MM.1S (cell line): ENCODE data around the gene C1QTNF5.

Experiments
- DNase-seq: peaks from one replicate; pipeline ENCODE4 v3.0.0-alpha.2; 2015
- H2AFZ ChIP-seq: fragments of 300-600 bp; sonication (generic); 2 replicates; pipeline ENCODE4 v1.6.0; 2016; ENCODE audit warnings: antibody characterized with exemption, low read length
- H3F3A ChIP-seq: fragments of 300-600 bp; sonication (generic); 2 replicates; pipeline ENCODE4 v1.6.1; 2016; ENCODE audit warnings: mild to moderate bottlenecking, antibody characterized with exemption, low read length, moderate library complexity, mixed read lengths; ENCODE audit not compliant: insufficient read depth
- H3K27ac ChIP-seq: fragments of 300-600 bp; sonication (generic); 2 replicates; pipeline ENCODE4 v1.5.1; 2016; ENCODE audit warnings: mild to moderate bottlenecking, low read length
- H3K27me3 ChIP-seq: fragments of 300-600 bp; sonication (generic); replicated peaks from 2 replicates; pipeline ENCODE4 v1.6.0; 2016; ENCODE audit warnings: low read length; ENCODE audit not compliant: insufficient read depth
- H3K36me3 ChIP-seq: fragments of 300-600 bp; sonication (generic); replicated peaks from 2 replicates; pipeline ENCODE4 v1.6.1; 2016; ENCODE audit warnings: mild to moderate bottlenecking, low read length, mixed read lengths; ENCODE audit not compliant: insufficient read depth
- H3K4me1 ChIP-seq: fragments of 300-600 bp; sonication (generic); 2 replicates; pipeline ENCODE4 v1.6.1; 2016; ENCODE audit warnings: low read length, mixed read lengths
- H3K4me2 ChIP-seq: fragments of 300-600 bp; sonication (generic); 2 replicates; pipeline ENCODE4 v1.6.0; 2016; ENCODE audit warnings: low read depth, low read length
- H3K4me3 ChIP-seq: fragments of 300-600 bp; sonication (generic); 2 replicates; pipeline ENCODE4 v1.5.1; 2016; ENCODE audit warnings: low read length, mixed read lengths
- H3K79me2 ChIP-seq: fragments of 300-600 bp; sonication (generic); 2 replicates; pipeline ENCODE4 v1.6.1; 2016; ENCODE audit warnings: mixed run types, low read length, mixed read lengths
- H3K9ac ChIP-seq: fragments of 300-600 bp; sonication (generic); 2 replicates; pipeline ENCODE4 v1.6.1; 2016; ENCODE audit warnings: low read length, mixed read lengths
- H3K9me2 ChIP-seq: fragments of 300-600 bp; sonication (generic); replicated peaks from 2 replicates; pipeline ENCODE4 v1.6.1; 2016; ENCODE audit warnings: mild to moderate bottlenecking, low read length, mixed read lengths; ENCODE audit not compliant: insufficient read depth
- H3K9me3 ChIP-seq: fragments of 300-600 bp; sonication (generic); replicated peaks from 2 replicates; pipeline ENCODE4 v1.6.1; 2016; ENCODE audit warnings: mild to moderate bottlenecking, low read length, mixed read lengths; ENCODE audit not compliant: insufficient read depth
- H4K20me1 ChIP-seq: fragments of 300-600 bp; sonication (generic); 2 replicates; pipeline ENCODE4 v1.6.1; 2016; ENCODE audit warnings: mild to moderate bottlenecking, low read length, moderate library complexity, mixed read lengths; ENCODE audit not compliant: insufficient read depth
- EZH2 ChIP-seq: fragments of 300-600 bp; sonication (generic); optimal IDR thresholded peaks from 2 replicates; pipeline ENCODE3; 2017; ENCODE audit warnings: low read depth, mild to moderate bottlenecking, antibody characterized with exemption, low read length, mixed read lengths
- EZH2phosphoT487 ChIP-seq: fragments of 300-600 bp; sonication (generic); IDR thresholded peaks from 2 replicates; pipeline ENCODE4 v1.6.1; 2018; ENCODE audit warnings: antibody characterized with exemption, low read length
- TF ChIP-seq, protein P1 (sequence below): fragments of 300-600 bp; sonication (generic); IDR thresholded peaks from 2 replicates; pipeline ENCODE4 v1.5.1; 2016; ENCODE audit warnings: antibody characterized with exemption, low read length, mixed read lengths

C1QTNF5 gene

DNA sequence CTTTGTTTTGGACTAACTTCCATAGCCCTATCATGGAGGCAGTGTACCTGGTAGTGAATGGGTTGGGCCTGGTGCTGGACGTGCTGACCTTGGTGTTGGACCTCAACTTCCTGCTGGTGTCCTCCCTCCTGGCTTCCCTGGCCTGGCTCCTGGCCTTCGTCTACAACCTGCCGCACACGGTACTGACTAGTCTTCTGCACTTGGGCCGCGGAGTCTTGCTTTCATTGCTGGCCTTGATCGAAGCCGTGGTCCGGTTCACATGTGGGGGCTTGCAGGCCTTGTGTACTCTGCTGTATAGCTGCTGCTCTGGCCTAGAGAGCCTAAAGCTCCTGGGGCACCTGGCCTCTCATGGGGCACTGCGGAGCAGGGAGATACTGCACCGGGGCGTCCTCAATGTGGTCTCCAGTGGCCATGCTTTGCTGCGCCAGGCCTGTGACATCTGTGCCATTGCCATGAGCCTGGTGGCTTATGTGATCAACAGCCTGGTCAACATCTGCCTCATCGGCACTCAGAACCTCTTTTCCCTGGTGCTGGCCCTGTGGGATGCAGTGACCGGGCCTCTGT lies 5.5 kb downstream of the C1QTNF5 start:
- Histone ChIP-seq H3K79me2 (peaks cover 17% of the 10 kb centered on the region), H3K27ac (peak overlapping the region; percentile 32; the same call in 1 of the 2 replicates), H4K20me1 (no peaks in the 10 kb centered on the region), H2AFZ (no peak overlapping the region), H3K9me3 (no peaks in the 10 kb centered on the region), H3K4me2 (peak overlapping the region; percentile 98), H3K4me3 (peak overlapping the region; percentile 91), H3K4me1 (peaks cover 11% of the 10 kb centered on the region; the same call in 1 of the 2 replicates), H3K9ac (peak overlapping the region; percentile 89), H3K27me3 (peaks cover 8% of the 10 kb centered on the region), H3K9me2 (no peaks in the 10 kb centered on the region), H3K36me3 (no peaks in the 10 kb centered on the region), H3F3A (no peaks in the 10 kb centered on the region)
- no peak for DNase-seq
- TF ChIP-seq, protein P1, sequence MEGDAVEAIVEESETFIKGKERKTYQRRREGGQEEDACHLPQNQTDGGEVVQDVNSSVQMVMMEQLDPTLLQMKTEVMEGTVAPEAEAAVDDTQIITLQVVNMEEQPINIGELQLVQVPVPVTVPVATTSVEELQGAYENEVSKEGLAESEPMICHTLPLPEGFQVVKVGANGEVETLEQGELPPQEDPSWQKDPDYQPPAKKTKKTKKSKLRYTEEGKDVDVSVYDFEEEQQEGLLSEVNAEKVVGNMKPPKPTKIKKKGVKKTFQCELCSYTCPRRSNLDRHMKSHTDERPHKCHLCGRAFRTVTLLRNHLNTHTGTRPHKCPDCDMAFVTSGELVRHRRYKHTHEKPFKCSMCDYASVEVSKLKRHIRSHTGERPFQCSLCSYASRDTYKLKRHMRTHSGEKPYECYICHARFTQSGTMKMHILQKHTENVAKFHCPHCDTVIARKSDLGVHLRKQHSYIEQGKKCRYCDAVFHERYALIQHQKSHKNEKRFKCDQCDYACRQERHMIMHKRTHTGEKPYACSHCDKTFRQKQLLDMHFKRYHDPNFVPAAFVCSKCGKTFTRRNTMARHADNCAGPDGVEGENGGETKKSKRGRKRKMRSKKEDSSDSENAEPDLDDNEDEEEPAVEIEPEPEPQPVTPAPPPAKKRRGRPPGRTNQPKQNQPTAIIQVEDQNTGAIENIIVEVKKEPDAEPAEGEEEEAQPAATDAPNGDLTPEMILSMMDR: no peak
- TF ChIP-seq EZH2phosphoT487 (no peak), EZH2 (no peak)

DNA sequence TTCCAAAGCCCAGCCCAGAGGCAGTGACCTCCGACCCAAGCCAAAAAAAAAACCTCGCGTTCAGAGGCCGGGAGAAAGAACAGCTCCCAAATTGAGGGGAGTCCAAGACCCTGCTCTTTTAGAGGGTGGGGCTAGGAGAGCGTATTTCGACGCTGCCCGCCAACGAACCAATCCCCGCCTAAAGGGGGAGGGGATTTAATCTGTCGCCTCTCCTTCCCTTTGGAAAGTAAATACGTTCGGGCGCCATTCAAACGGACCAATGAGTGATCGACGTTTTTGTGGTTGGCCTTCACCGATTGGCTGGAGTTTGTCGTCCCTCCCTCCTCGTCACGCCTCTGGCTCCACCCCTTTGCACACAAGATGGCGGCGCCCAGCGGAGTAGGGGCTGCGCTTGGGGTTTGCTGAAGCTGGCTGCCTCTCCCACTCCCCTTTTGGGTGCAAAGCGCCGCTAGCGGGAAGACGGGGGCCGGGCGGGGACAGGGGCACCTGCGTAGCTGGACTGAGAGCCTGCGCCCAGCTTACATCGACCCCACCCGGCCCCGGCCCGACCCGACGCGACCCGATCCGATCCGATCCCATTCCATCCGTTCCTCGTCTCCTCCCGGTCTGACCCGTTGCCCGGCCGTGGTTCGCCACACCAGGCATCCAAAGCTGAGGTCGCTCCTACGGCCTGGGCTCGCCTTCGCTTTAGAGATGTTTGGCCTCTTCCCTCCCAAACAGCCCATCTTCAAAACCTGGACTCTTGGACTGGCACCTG lies 6.3 kb downstream of the C1QTNF5 start, which contains the start of gene RNF26:
Gene RNF26, plus strand, starts transcription at position 354 of the 757 bp plus-strand sequence. CDS start 596 bp downstream, outside the sequence.
- Histone ChIP-seq H3K9me3 (no peaks in the 10 kb centered on the region), H3K27ac (peak within 1 kb of the TSS; percentile 32; the same call in 1 of the 2 replicates), H3K79me2 (peaks cover 17% of the 10 kb centered on the region), H3K4me2 (peak within 1 kb of the TSS; percentile 98), H3K9me2 (no peaks in the 10 kb centered on the region), H3K4me1 (peaks cover 11% of the 10 kb centered on the region; the same call in 1 of the 2 replicates), H3K4me3 (peak within 1 kb of the TSS; percentile 91), H2AFZ (peak within 1 kb of the TSS; percentile 99), H3F3A (no peaks in the 10 kb centered on the region), H3K9ac (peak within 1 kb of the TSS; percentile 89), H3K36me3 (no peaks in the 10 kb centered on the region), H3K27me3 (peaks cover 12% of the 10 kb centered on the region), H4K20me1 (no peaks in the 10 kb centered on the region)
- peak; percentile 98 for DNase-seq
- TF ChIP-seq EZH2: no peak
- no peak for TF ChIP-seq EZH2phosphoT487
- TF ChIP-seq, protein P1: no peak

DNA sequence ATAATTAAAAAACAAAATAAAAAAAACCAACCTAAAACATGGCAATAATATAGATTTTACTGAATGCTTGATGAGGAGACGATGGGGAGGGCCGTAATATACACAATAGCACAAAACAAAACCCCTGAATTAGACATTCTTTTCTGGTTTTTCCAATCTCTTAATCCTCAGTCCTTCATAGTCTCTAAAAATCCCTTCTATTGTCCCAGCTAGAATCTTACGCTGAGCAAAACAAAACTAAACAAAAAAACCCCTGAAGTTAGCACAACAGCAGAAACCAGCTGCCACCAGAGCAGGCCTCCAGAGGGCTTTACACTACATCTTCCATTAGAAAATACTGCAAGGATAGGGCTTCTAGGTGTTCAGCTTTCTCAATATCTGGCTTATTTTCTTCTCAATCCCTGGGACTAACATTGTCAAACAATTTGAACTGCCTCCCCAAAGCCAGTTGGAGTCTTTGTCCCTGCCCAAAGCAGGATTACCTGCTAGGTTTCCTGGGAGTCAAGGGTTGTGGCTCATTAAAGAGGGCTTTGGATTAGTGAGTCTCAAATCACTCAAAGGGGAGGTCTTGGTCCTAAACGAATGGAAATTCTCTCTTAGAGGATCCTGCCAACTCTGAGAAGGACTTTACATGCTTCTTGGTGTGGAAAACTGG lies 8.4 kb downstream of the C1QTNF5 start:
- H3K9me2 ChIP-seq: no peaks in the 10 kb centered on the region
- no peaks in the 10 kb centered on the region for H3F3A ChIP-seq
- no peak overlapping the region for H3K4me2 ChIP-seq
- no peaks in the 10 kb centered on the region for H4K20me1 ChIP-seq
- no peak overlapping the region for H2AFZ ChIP-seq
- TF ChIP-seq EZH2: no peak
- TF ChIP-seq EZH2phosphoT487: no peak
- TF ChIP-seq, protein P1: no peak
- DNase-seq: no peak
- no peaks in the 10 kb centered on the region for H3K9me3 ChIP-seq
- peaks cover 12% of the 10 kb centered on the region for H3K27me3 ChIP-seq
- no peak overlapping the region for H3K9ac ChIP-seq
- H3K27ac ChIP-seq: no peak overlapping the region
- peaks cover 17% of the 10 kb centered on the region for H3K79me2 ChIP-seq
- peaks cover 11% of the 10 kb centered on the region; the same call in 1 of the 2 replicates for H3K4me1 ChIP-seq
- no peak overlapping the region for H3K4me3 ChIP-seq
- H3K36me3 ChIP-seq: no peaks in the 10 kb centered on the region
